ENCODE data around the gene ARSK. TPM values are rescaled to one million over a fixed set of nuclear protein-coding genes. Genes with fewer than 3 reads are reported as not detected.

The ARSK gene
- total and polyA plus RNA-seq, 2 experiments from 2014 or later: 23.2 to 40.8 TPM

GRCh38 chr5:95605786-95606185, 50.9 kb downstream of the ARSK start (continued):
- TF ChIP-seq ETS1 (IDR thresholded peaks at IDR 0.05): no peak
- TF ChIP-seq CREB1 (CRISPR knock-in tag; IDR thresholded peaks at IDR 0.05; ENCODE audit: low read depth): no peak

- H3F3A ChIP-seq (replicated peaks; ENCODE audit: low read depth): no peaks in the 10 kb centered on the region
- H3K9me2 ChIP-seq (ENCODE audit: insufficient read depth): no peaks in the 10 kb centered on the region
- DNase-seq (ENCODE audit: low spot score) (no peak), ATAC-seq (no peak)
- H3K4me2 ChIP-seq: no peak overlapping the region
- Mint-ChIP-seq H3K4me1 (no peaks in the 10 kb centered on the region), H3K9me3 (no peaks in the 10 kb centered on the region), H3K36me3 (ENCODE audit: low read depth) (no peaks in the 10 kb centered on the region), H3K4me3 (no peak overlapping the region), H3K27ac (no peak overlapping the region), H3K27me3 (ENCODE audit: insufficient read depth, low read depth, poor library complexity) (peaks cover 2% of the 10 kb centered on the region)
- H3K4me1 ChIP-seq (ENCODE audit: insufficient read depth): no peaks in the 10 kb centered on the region
- TF ChIP-seq POLR2AphosphoS5 (IDR thresholded peaks at IDR 0.05; ENCODE audit: low read depth) (no peak), ETS1 (IDR thresholded peaks at IDR 0.05) (no peak), ZNF331 (CRISPR knock-in tag; IDR thresholded peaks at IDR 0.05; ENCODE audit: low read depth) (no peak), REST (IDR thresholded peaks at IDR 0.05; ENCODE audit: unreplicated experiment) (no peak), NANOG (IDR thresholded peaks at IDR 0.05; ENCODE audit: borderline replicate concordance) (no peak), CREB1 (CRISPR knock-in tag; IDR thresholded peaks at IDR 0.05; ENCODE audit: low read depth) (no peak), CTCF (conservative IDR thresholded peaks at IDR 0.05; ENCODE audit: low read depth in 2 of 2) (no peak), EZH2 (IDR thresholded peaks at IDR 0.05; ENCODE audit: low read depth, unreplicated experiment) (no peak), JUNB (IDR thresholded peaks at IDR 0.05; ENCODE audit: unreplicated experiment) (no peak)
- H3K36me3 ChIP-seq (ENCODE audit: insufficient read depth): no peaks in the 10 kb centered on the region
- H3K79me2 ChIP-seq (replicated peaks; ENCODE audit: insufficient read depth): no peaks in the 10 kb centered on the region
- no peaks in the 10 kb centered on the region for H4K20me1 ChIP-seq (replicated peaks; ENCODE audit: insufficient read depth)
- H2AFZ ChIP-seq: no peak overlapping the region
- no peaks in the 10 kb centered on the region for H3K27me3 ChIP-seq (ENCODE audit: insufficient read depth)
- H3K4me3 ChIP-seq: no peak overlapping the region
- H3K27ac ChIP-seq (ENCODE audit: low read depth): no peak overlapping the region
Measured at GRCh38 chr5:95606419-95606818, 51.5 kb downstream of the ARSK start.

All from GM23338 (cell line).